ENCODE measurements around the gene ASH1L. TPM values are rescaled to one million over a fixed set of nuclear protein-coding genes. Genes with fewer than 3 reads are reported as not detected.
"Not testable (repeated sequence)": the region's sequence is repeated elsewhere in the genome, so short reads cannot be mapped to it uniquely, and the experiment has no call there.

Gene ASH1L
- total RNA-seq, 1 donor from 2014 or later = 59.7 TPM

DNA sequence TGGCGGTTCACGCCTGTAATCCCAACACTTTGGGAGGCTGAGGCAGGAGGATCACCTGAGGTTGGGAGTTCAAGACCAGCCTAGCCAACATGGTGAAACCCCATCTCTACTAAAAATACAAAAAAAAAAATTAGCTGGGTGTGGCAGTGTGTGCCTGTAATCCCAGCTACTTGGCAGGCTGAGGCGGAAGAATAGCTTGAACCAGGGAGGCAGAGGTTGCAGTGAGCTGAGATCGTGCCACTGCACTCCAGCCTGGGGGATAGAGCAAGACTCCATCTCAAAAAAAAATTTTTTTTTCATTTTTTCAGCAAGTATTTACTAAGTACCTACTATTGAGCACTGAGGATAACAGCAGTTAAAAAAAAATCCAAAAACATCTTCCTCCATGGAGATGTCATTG, 69.0 kb downstream of the ASH1L start:
- not testable (repeated sequence) for DNase-seq

DNA sequence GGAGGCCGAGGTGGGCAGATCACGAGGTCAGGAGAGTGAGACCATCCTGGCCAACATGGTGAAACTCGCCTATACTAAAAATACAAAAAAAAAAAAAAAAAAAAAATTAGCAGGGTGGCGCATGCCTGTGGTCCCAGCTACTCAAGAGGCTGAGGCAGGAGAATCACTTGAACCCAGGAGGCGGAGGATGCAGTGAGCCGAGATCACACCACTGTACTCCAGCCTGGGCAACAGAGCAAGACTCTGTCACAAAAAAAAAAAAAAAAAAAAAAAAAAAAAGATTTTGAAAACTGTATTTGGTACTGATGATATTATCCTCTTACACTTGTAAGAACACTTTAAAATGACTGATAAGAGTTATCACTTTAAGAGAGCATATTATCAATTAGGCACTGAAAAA, 74.2 kb downstream of the ASH1L start:
- not testable (repeated sequence) for DNase-seq

GRCh38 chr1:155487541-155487940, 75.1 kb downstream of the ASH1L start:
- no peak for DNase-seq

DNA sequence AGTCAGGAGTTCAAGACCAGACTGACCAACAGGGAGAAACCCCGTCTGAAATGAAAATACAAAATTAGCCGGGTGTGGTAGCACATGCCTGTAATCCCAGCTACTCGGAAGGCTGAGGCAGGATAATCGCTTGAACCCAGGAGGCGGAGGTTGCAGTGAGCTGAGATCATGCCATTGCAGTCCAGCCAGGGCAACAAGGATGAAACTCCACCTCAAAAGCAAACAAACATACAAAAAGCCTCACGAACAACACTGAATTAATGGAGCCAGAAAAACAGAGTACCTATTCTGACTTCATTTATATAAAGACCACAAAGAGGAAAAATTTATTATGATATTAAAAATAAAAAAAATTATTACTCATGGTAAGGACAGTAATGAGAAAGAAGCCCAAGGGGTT, 75.7 kb downstream of the ASH1L start:
- not testable (repeated sequence) for DNase-seq

DNA sequence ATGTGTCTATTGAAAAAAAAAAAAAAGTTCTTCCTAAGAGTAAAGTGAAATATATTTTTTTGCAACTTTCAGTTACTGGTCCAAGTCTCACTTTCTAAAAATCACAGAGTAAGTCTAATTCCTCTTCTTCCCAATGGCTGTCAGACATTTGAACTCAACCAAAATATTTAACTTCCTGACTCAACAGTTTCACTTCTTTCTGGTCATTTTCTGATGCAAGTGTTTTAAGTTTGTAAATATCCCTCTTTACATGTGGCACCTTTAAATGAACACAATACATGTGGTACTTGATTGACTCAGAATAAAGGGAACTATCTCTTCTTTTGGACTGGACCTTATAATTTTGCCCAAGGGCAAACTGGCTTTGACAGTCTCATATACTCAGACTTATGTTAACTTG, 76.7 kb downstream of the ASH1L start:
- DNase-seq = no peak

DNA sequence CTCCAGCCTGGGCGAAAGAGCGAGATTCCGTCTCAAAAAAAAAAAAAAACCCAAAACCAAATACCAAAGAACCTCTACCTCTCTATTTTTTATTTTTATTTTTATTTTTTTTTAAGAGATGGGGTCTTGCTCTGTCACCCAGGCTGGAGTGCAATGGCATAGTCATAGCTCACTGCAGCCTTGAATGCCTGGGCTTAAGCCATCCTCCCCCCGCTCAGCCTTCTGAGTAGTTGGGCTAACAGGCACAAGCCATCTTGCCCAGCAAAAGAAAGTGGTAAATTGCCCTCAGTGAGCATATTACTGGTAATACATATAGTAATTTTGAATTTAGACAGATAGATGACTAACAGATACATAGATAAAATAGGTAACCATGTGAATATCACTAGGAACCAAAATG, 77.4 kb downstream of the ASH1L start:
- DNase-seq = no peak

- no peak for DNase-seq
These were observed 80.8 kb downstream of the ASH1L start for GRCh38 chr1:155481741-155482241.

- no peak for DNase-seq
These were observed 83.4 kb downstream of the ASH1L start for GRCh38 chr1:155479205-155479604.

- DNase-seq = no peak
These were observed 84.2 kb downstream of the ASH1L start for GRCh38 chr1:155478270-155478852.

DNA sequence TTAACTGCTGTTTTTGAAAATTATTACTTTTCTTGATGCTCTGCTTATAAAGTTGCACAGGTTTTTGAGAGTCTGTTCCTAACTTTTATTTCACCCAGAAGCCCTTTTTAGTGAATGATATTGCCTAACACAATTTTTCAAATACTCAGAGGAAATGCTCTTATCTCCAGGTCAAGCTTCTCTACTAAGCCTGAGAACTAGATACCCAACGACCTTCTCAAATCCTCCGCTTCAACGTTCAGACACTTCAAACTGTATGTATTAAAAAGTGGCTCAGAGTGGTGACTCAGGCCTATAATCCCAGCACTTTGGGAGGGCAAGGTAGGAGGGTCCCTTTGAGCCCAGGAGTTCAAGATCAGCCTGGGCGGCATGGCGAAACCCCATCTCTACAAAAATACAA, 88.5 kb downstream of the ASH1L start:
- no peak for DNase-seq

- DNase-seq = no peak
These were observed 89.3 kb downstream of the ASH1L start for GRCh38 chr1:155473151-155473821.

GRCh38 chr1:155472491-155473083, 90.0 kb downstream of the ASH1L start:
- no peak for DNase-seq

- no peak for DNase-seq
These were observed 90.7 kb downstream of the ASH1L start for GRCh38 chr1:155471891-155472290.

DNA sequence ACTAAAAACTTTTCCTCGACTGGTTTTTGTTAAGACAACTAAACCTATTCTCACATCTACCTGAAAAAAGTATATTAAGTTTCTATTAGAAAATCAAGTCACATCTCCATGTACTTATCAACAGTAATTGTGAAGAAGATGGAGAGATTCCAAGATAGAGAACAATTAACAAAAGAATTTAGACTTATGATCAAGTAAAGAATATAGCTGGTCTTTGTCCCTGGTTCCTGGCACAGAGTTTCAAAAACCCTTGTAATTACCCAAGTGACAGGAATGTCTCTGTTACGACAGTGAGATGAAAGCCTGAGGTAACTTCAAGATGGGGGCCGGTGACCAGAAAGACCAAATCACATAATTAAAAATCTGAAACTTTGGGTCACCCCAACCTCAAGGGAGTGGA, 91.6 kb downstream of the ASH1L start:
- no peak for DNase-seq

DNA sequence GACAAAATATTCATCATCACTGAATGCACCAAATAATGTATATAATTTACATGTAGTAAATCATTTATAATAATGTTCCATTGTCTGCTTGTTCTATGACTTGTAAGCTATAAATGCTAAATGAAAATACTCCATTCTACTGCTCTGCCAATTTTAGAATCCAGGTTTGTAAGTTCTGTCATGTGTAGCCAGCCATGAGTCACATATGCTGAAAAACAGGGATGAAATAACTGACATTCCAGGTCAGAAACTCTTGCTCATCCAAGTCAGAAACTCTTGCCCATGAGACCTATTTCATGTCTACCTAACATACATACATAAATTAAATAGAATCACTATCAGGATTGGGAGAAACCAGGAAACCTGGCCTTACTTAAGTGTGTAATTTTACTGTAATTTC, 95.6 kb downstream of the ASH1L start:
- DNase-seq = no peak

DNA sequence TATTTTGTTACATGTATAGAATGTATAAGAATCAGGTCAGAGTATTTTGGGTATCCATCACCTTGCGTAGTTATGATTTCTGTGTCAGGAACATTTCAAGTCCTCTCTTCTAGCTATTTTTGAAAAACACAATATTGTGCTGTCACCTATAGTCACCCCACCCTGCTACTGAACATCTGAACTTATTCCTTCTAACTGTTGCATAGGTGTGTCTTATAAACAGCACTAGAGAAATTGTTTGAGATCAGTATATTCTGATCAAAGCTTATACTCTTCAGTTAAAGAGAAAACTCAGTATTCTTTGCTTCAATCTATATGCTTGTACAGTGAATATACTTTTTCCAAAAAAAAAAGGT, 96.0 kb downstream of the ASH1L start:
- DNase-seq = no peak

GRCh38 chr1:155463865-155464650, 98.5 kb downstream of the ASH1L start:
- DNase-seq = no peak

DNA sequence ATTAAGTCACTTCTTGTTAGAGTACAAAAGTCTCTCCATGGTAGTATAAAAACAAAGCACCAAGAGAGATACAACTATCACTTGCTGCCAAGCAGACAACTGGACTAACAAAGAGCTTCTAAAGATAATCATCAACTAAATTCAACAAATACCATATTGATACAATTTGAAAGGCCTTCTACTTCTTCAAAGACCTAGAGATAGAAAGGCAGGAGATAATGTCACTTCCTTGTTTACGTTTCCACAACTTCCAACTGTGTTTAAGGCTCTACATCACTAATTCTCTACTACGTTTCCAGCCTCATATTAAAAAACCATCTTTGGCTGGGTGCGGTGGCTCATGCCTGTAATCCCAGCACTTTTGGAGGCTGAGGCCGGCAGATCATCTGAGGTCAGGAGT, 104.5 kb downstream of the ASH1L start:
- DNase-seq = no peak

- no peak for DNase-seq
These were observed 105.3 kb downstream of the ASH1L start for GRCh38 chr1:155457266-155457665.

DNA sequence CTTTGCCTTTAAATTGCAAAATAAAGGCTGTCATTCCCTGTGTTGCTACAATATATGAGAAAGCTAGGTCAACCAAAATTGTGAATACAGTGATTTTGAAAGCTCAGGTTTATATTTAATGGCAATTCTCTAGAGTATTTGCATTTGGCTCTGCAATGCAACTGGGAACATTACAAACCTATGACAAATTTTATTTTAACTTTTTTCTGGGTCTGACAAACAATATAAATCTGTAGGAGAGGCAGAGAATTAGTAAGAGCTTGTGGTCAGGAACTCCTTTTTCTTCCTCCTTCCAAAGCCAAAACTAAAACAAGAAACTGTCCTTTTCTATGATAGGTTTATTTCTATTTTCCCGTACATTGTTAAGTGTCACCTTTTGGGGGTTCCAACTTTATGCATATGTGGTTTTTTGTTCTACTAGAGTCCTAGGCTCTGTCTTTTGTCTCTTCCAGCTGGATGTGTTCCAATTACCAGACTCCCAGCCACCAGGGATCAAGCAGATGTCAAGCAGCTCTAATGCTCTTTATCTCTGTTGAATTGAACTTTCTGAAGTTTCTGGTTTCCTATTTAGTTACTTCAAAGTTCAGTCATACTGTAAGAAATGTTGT, 106.9 kb downstream of the ASH1L start:
- DNase-seq = no peak

DNA sequence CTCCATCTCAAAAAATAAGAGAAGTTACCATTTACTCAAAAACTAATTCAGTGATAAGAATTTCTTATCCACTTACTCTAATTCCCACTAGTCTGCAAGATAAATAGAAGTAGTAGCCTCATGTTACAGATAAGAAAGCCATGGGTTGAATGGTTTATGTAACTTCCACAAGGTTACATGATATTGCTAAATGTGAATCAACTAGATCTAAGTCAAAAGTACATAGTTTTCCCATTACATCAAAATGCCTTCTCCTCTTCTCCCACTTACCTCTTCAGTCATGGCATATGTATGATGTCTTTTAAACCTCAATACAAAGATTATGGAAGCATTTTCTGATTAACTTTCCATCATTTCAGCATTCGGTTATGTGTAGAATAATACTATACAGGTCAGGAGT, 108.5 kb downstream of the ASH1L start:
- no peak for DNase-seq

DNA sequence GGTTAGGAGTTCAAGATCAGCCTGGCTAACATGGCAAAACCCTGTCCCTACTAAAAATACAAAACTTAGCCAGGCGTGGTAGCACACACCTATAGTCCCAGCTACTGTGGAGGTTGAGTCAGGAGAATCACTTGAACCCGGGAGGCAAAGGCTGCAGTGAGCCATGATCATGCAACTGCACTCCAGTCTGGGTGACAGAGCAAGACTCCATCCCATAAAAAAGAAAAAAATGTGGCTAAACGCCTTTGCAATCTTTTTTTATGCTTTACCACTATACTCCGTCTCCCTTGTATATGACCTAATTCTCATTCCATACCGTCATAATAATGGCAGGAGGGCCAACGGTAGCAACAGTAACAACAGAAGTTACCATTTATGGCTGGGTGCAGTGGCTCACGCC, 109.5 kb downstream of the ASH1L start:
- no peak for DNase-seq

DNA sequence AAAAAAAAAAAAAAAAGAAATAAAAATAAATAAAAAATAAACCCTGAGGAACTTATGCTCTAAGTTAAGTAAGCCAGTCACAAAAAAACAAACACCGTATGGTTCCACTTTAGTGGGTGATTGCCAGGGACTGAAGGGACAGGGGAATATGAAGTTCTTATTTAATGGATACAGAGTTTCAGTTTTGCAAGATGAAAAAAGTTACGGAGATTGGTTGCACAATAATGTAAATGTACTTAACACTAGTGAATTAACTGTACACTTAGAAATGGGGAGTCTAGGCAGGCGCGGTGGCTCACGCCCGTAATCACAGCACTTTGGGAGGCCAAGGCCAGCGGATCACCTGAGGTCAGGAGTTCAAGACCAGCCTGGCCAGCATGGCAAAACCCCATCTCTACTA, 111.4 kb downstream of the ASH1L start:
- DNase-seq = no peak

All from occipital lobe (tissue), 2 donors.